Measurements from ENCODE around the gene CDC42EP3. TPM values are rescaled to one million over a fixed set of nuclear protein-coding genes. Genes with fewer than 3 reads are reported as not detected.

Gene CDC42EP3
- total RNA-seq, 4 donors from 2014 or later, result 9.0 to 38.0 (median 23.5) TPM

GRCh38 chr2:37669446-37669845 lies 2.0 kb downstream of the CDC42EP3 start:
- peak overlapping the region; percentile 68 for H3K4me3 ChIP-seq

GRCh38 chr2:37667704-37668103 lies 3.7 kb downstream of the CDC42EP3 start:
- peaks cover 3% of the 10 kb centered on the region for H3K36me3 ChIP-seq
- no peak overlapping the region for H3K27ac ChIP-seq
- no peaks in the 10 kb centered on the region for H3K27me3 ChIP-seq
- no peak for TF ChIP-seq EP300 (IDR thresholded peaks at IDR 0.05)
- H3K4me3 ChIP-seq, result peak overlapping the region; percentile 68
- peaks cover 46% of the 10 kb centered on the region for H3K4me1 ChIP-seq
- H3K9me3 ChIP-seq, result no peaks in the 10 kb centered on the region
- DNase-seq (ENCODE audit: low spot score in 2 of 2), result no peak
- 93% methylated on average over 2 of the region's 2 CpGs for WGBS

More at GRCh38 chr2:37669446-37669845, 2.0 kb downstream of the CDC42EP3 start:
- WGBS, result 72% methylated on average over 3 of the region's 3 CpGs
- no peak overlapping the region for H3K27ac ChIP-seq
- peaks cover 44% of the 10 kb centered on the region for H3K4me1 ChIP-seq
- DNase-seq (ENCODE audit: low spot score in 2 of 2), result no peak
- H3K27me3 ChIP-seq, result no peaks in the 10 kb centered on the region
- no peak for TF ChIP-seq CTCF (IDR thresholded peaks at IDR 0.05)
- no peak for TF ChIP-seq EP300 (IDR thresholded peaks at IDR 0.05)
- no peak for TF ChIP-seq POLR2AphosphoS5 (IDR thresholded peaks at IDR 0.05)
- TF ChIP-seq POLR2A (IDR thresholded peaks at IDR 0.05), result no peak
- no peaks in the 10 kb centered on the region for H3K9me3 ChIP-seq
- peaks cover 3% of the 10 kb centered on the region for H3K36me3 ChIP-seq

GRCh38 chr2:37666772-37667171 lies 4.7 kb downstream of the CDC42EP3 start:
- peaks cover 38% of the 10 kb centered on the region for H3K4me1 ChIP-seq
- H3K36me3 ChIP-seq, result peaks cover 3% of the 10 kb centered on the region
- H3K27me3 ChIP-seq, result no peaks in the 10 kb centered on the region
- TF ChIP-seq EP300 (IDR thresholded peaks at IDR 0.05), result no peak
- TF ChIP-seq CTCF (IDR thresholded peaks at IDR 0.05), result no peak
- TF ChIP-seq POLR2A (IDR thresholded peaks at IDR 0.05), result no peak
- TF ChIP-seq POLR2AphosphoS5 (IDR thresholded peaks at IDR 0.05), result no peak
- 96% methylated on average over 2 of the region's 2 CpGs for WGBS
- DNase-seq (ENCODE audit: low spot score in 2 of 2), result no peak
- peak overlapping the region; percentile 18 for H3K4me3 ChIP-seq
- H3K9me3 ChIP-seq, result no peaks in the 10 kb centered on the region
- no peak overlapping the region for H3K27ac ChIP-seq

GRCh38 chr2:37665604-37666362 lies 5.7 kb downstream of the CDC42EP3 start:
- Histone ChIP-seq H3K4me1 (peaks cover 32% of the 10 kb centered on the region), H3K36me3 (peaks cover 3% of the 10 kb centered on the region), H3K27me3 (no peaks in the 10 kb centered on the region), H3K9me3 (no peaks in the 10 kb centered on the region), H3K4me3 (no peak overlapping the region), H3K27ac (no peak overlapping the region)
- 81% methylated on average over 11 of the region's 11 CpGs for WGBS
- TF ChIP-seq CTCF (IDR thresholded peaks at IDR 0.05) (no peak), POLR2A (IDR thresholded peaks at IDR 0.05) (no peak), POLR2AphosphoS5 (IDR thresholded peaks at IDR 0.05) (no peak), EP300 (IDR thresholded peaks at IDR 0.05) (no peak)
- DNase-seq (ENCODE audit: low spot score in 2 of 2), result no peak

GRCh38 chr2:37665043-37665442 lies 6.4 kb downstream of the CDC42EP3 start:
- Histone ChIP-seq H3K27ac (no peak overlapping the region), H3K36me3 (peaks cover 3% of the 10 kb centered on the region), H3K9me3 (no peaks in the 10 kb centered on the region), H3K4me3 (no peak overlapping the region), H3K27me3 (no peaks in the 10 kb centered on the region), H3K4me1 (peaks cover 25% of the 10 kb centered on the region)
- DNase-seq (ENCODE audit: low spot score in 2 of 2), result no peak
- no peak for TF ChIP-seq POLR2AphosphoS5 (IDR thresholded peaks at IDR 0.05)
- TF ChIP-seq EP300 (IDR thresholded peaks at IDR 0.05), result no peak
- 89% methylated on average over 2 of the region's 2 CpGs for WGBS

GRCh38 chr2:37664231-37664643 lies 7.2 kb downstream of the CDC42EP3 start:
- peaks cover 25% of the 10 kb centered on the region for H3K4me1 ChIP-seq
- H3K27me3 ChIP-seq, result no peaks in the 10 kb centered on the region
- no peaks in the 10 kb centered on the region for H3K9me3 ChIP-seq
- WGBS, result 72% methylated on average over 2 of the region's 2 CpGs
- no peak for DNase-seq (ENCODE audit: low spot score in 2 of 2)
- no peak for TF ChIP-seq POLR2A (IDR thresholded peaks at IDR 0.05)
- TF ChIP-seq POLR2AphosphoS5 (IDR thresholded peaks at IDR 0.05), result no peak
- no peak for TF ChIP-seq CTCF (IDR thresholded peaks at IDR 0.05)
- no peak for TF ChIP-seq EP300 (IDR thresholded peaks at IDR 0.05)
- H3K36me3 ChIP-seq, result peaks cover 3% of the 10 kb centered on the region
- H3K4me3 ChIP-seq, result no peak overlapping the region
- no peak overlapping the region for H3K27ac ChIP-seq
